Measurements from ENCODE around the gene NKX2-4.

Gene NKX2-4

DNA sequence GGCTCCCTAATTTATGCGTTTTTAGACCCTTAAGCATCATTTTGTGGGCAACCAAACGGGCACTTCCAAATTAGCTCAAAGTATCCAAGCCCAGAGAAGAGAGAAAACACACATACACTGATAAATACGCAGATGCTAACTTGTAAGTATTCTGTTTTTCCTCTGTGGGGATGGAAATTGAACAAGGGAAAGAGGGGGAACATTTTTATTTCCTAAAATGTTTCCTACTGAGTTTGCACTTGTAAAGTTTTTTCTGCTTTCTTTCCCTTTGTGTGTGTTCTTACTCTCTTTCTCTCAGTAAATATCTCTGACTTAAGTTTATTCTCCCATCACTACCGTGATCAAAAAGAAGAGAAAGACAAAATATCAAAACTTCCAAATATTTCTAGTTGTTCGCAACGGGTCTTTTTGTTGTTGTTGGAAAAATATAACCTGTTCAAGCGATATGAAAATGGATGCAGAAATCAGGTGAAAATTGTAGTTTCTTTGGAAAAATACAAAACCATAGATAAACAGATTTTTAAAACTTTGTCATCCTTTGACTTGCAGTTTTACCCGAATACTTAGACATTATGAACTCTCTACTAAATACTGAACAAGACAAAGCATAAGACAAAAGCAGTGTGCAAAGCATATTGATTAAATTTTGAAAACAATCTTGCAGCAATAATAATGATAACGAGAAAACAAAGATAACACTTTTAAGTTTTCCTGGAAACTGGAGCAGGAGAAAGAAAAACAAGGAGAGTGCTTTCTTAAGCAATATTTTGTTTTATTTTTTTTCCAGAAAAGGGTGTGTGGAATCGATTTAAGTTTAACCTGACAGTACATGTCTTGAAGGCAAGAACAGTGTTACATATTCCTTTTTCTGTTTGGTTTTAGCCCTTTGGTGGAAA lies 1.0 kb upstream of the NKX2-4 start:
- peak overlapping the region; percentile 59 for H3K27ac Mint-ChIP-seq

DNA sequence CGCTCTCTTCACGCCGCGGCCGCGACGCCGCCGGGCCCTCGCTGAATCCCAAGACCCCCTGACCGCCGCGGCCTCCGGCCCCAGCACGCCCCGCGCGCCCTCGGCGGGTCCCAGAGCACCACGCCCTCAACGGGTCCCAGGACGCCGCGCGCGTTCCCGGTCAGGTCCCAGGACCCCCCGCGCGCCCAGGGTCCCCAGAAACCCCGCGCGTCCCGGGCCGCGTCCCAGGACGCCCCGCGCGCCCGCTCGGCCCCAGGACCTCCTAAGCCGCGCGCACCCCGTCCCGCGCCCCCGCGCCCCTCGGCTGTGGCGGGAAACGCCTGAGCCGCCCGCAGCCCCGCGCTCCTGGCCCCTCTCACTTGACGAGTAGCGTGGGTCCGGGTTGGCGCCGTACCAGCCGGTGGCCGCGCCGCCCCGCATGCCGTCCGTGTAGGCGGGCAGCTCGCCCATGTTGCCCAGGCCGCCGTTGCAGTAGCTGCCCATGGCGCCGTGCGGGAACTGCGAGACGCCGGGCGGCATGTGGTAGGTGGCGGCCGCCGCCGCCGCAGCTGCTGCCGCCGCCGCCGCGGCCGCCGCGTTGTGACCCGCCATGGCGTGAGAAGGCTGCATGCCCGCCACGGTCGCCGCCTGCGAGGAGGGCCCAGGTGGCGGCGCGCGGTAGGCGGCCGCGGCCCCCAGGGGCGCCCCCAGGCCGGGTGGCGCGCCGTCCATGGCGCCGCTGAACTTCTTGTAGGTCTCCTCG lies 556 bp downstream of the NKX2-4 start:
- Mint-ChIP-seq H3K4me3 (no peak overlapping the region), H3K36me3 (ENCODE audit: low read depth) (peaks cover 3% of the 10 kb centered on the region), H3K9me3 (no peaks in the 10 kb centered on the region), H3K27me3 (peaks cover 77% of the 10 kb centered on the region), H3K27ac (no peak overlapping the region), H3K4me1 (peaks cover 28% of the 10 kb centered on the region)
- ATAC-seq (no peak), DNase-seq (peak; percentile 14)

More for the DNA sequence above, 1.0 kb upstream of the NKX2-4 start:
- DNase-seq (no peak), ATAC-seq (no peak)
- H3K27me3 Mint-ChIP-seq, result peaks cover 73% of the 10 kb centered on the region
- peak overlapping the region; percentile 40 for H3K4me3 Mint-ChIP-seq
- peaks cover 1% of the 10 kb centered on the region for H3K36me3 Mint-ChIP-seq (ENCODE audit: low read depth)
- no peaks in the 10 kb centered on the region for H3K9me3 Mint-ChIP-seq
- H3K4me1 Mint-ChIP-seq, result peaks cover 14% of the 10 kb centered on the region

- Mint-ChIP-seq H3K27ac (no peak overlapping the region), H3K36me3 (ENCODE audit: low read depth) (peaks cover 8% of the 10 kb centered on the region), H3K9me3 (no peaks in the 10 kb centered on the region), H3K27me3 (peaks cover 76% of the 10 kb centered on the region), H3K4me3 (peak overlapping the region; percentile 39), H3K4me1 (peaks cover 31% of the 10 kb centered on the region)
- peak; percentile 73 for ATAC-seq
- DNase-seq, result peak; percentile 37
These were observed 1.4 kb downstream of the NKX2-4 start for GRCh38 chr20:21395666-21396598.

GRCh38 chr20:21395051-21395665 lies 2.2 kb downstream of the NKX2-4 start:
- no peak for DNase-seq
- Mint-ChIP-seq H3K27me3 (peaks cover 71% of the 10 kb centered on the region), H3K27ac (no peak overlapping the region)

GRCh38 chr20:21394551-21394950 lies 2.8 kb downstream of the NKX2-4 start:
- peaks cover 19% of the 10 kb centered on the region for H3K36me3 Mint-ChIP-seq (ENCODE audit: low read depth)
- no peak for ATAC-seq
- H3K9me3 Mint-ChIP-seq, result no peaks in the 10 kb centered on the region
- no peak overlapping the region for H3K27ac Mint-ChIP-seq
- H3K27me3 Mint-ChIP-seq, result peaks cover 66% of the 10 kb centered on the region
- no peak overlapping the region for H3K4me3 Mint-ChIP-seq
- H3K4me1 Mint-ChIP-seq, result peaks cover 31% of the 10 kb centered on the region
- DNase-seq, result no peak

More at GRCh38 chr20:21395051-21395665, 2.2 kb downstream of the NKX2-4 start:
- no peak for ATAC-seq
- H3K4me3 Mint-ChIP-seq, result peak overlapping the region; percentile 39
- H3K9me3 Mint-ChIP-seq, result no peaks in the 10 kb centered on the region
- peaks cover 16% of the 10 kb centered on the region for H3K36me3 Mint-ChIP-seq (ENCODE audit: low read depth)
- peaks cover 31% of the 10 kb centered on the region for H3K4me1 Mint-ChIP-seq

- H3K36me3 Mint-ChIP-seq (ENCODE audit: low read depth), result peaks cover 22% of the 10 kb centered on the region
- H3K27ac Mint-ChIP-seq, result no peak overlapping the region
- DNase-seq (no peak), ATAC-seq (no peak)
- peaks cover 31% of the 10 kb centered on the region for H3K4me1 Mint-ChIP-seq
- H3K9me3 Mint-ChIP-seq, result no peaks in the 10 kb centered on the region
- H3K27me3 Mint-ChIP-seq, result peaks cover 60% of the 10 kb centered on the region
- no peak overlapping the region for H3K4me3 Mint-ChIP-seq
These were observed 3.4 kb downstream of the NKX2-4 start for GRCh38 chr20:21393816-21394519.

DNA sequence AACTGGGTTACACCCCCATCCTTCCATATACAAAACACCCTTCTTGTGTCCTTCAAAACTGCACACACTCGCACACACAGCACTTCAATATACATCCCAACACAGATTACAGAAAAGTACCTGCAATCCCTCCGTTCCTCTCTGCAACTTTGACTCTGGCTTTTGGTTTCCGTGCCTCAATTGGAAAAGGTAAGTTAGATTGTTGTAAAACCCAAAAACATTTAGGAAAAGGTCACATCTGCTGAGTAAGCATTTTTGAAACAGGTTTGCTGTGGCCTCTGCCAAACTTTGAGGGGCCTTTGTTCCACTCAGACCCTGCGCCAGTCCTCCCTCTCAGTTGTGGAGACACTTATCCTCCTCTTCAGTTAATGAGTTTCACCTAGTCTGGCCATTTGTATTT lies 4.2 kb downstream of the NKX2-4 start:
- Mint-ChIP-seq H3K4me3 (no peak overlapping the region), H3K27me3 (peaks cover 52% of the 10 kb centered on the region), H3K36me3 (ENCODE audit: low read depth) (peaks cover 25% of the 10 kb centered on the region), H3K4me1 (peaks cover 31% of the 10 kb centered on the region), H3K9me3 (no peaks in the 10 kb centered on the region), H3K27ac (no peak overlapping the region)
- ATAC-seq (no peak), DNase-seq (no peak)

DNA sequence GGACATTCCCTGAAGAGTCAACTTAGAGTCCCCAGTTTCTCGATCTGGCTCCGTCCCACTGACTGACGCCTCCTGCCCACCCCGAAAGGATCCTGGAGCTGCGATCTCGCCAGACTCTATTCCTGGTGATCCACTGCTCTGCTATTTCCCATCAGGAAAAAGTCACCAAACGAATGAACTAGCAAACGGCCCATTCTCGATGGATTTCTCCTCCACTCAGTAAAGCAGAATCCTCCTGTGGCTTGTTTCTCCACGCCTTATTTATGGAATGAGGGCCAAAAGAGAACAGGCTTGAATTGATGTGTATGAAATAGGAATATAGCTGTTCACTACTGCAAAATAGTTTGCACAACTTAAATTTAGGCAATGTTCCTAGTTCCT lies 5.4 kb downstream of the NKX2-4 start:
- DNase-seq (no peak), ATAC-seq (no peak)
- Mint-ChIP-seq H3K27me3 (peaks cover 45% of the 10 kb centered on the region), H3K4me1 (peaks cover 27% of the 10 kb centered on the region), H3K4me3 (peak overlapping the region; percentile 19), H3K9me3 (no peaks in the 10 kb centered on the region), H3K36me3 (ENCODE audit: low read depth) (peaks cover 32% of the 10 kb centered on the region), H3K27ac (no peak overlapping the region)

GRCh38 chr20:21391185-21391971 lies 5.9 kb downstream of the NKX2-4 start:
- peaks cover 27% of the 10 kb centered on the region for H3K4me1 Mint-ChIP-seq
- H3K27me3 Mint-ChIP-seq, result peaks cover 45% of the 10 kb centered on the region
- H3K9me3 Mint-ChIP-seq, result no peaks in the 10 kb centered on the region
- no peak overlapping the region for H3K27ac Mint-ChIP-seq
- H3K4me3 Mint-ChIP-seq, result peak overlapping the region; percentile 19
- DNase-seq (no peak), ATAC-seq (no peak)
- H3K36me3 Mint-ChIP-seq (ENCODE audit: low read depth), result peaks cover 38% of the 10 kb centered on the region

DNA sequence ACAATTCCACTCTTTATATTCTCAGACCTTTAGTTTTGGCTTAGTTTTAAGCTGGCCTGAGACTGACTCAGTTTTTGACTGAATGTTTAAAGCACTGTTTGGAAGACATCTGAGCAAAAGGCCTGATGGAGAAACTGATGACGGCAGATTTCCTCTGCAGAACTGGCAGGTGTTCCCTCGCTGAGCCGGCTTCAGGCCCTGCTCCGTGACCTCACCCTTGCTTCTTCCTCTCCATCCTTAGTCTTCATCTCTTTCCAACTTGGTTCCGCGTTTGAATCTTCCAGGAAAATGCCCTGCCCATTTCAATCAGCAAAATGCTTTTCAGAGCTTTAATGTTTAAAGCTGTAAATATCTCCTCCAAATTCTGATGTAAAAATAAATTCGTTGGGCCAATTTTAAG lies 6.6 kb downstream of the NKX2-4 start:
- Mint-ChIP-seq H3K9me3 (no peaks in the 10 kb centered on the region), H3K36me3 (ENCODE audit: low read depth) (peaks cover 39% of the 10 kb centered on the region), H3K4me3 (no peak overlapping the region), H3K27me3 (peaks cover 45% of the 10 kb centered on the region), H3K27ac (no peak overlapping the region), H3K4me1 (peaks cover 25% of the 10 kb centered on the region)
- ATAC-seq (no peak), DNase-seq (no peak)

DNA sequence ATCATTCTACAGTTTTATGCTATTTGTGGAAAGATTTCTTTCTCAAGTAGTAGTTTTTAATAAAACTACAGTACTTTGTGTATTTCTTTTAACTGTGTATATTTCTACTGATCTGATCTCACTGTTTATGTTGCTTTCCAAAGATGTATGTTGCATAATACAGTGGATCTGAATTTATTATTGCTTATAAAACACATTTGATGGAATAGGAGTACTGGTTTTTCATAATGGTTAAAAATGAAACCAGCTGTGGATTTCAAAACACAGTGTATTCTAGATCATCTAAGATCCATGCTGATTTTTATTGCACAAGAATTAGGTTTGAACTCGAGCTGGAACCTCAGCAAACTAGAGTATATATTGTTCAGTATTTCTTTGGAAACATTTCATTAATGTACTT lies 8.0 kb downstream of the NKX2-4 start:
- no peaks in the 10 kb centered on the region for H3K9me3 Mint-ChIP-seq
- ATAC-seq (no peak), DNase-seq (no peak)
- H3K27ac Mint-ChIP-seq, result no peak overlapping the region
- H3K36me3 Mint-ChIP-seq (ENCODE audit: low read depth), result peaks cover 46% of the 10 kb centered on the region
- peaks cover 33% of the 10 kb centered on the region for H3K27me3 Mint-ChIP-seq
- H3K4me1 Mint-ChIP-seq, result peaks cover 18% of the 10 kb centered on the region
- no peak overlapping the region for H3K4me3 Mint-ChIP-seq

DNA sequence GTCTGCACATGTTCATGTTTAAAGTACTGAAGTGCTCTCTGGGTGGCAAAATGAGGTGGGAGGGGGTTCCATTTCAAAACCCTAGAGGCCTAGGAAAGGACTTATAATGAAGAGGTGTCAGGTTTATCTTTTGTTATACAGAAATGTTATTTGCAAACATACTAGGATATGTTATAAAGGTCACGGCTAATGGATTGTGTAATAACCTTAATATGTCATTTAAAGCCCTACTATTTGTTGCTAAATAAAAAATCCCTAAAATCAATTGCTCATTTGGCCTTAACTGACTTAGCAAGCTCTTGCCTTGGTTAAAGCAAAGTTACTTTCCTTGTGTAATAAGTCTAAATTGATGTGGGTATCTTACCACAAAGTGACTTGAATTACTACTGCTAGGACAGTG lies 8.8 kb downstream of the NKX2-4 start:
- Mint-ChIP-seq H3K4me3 (no peak overlapping the region), H3K36me3 (ENCODE audit: low read depth) (peaks cover 54% of the 10 kb centered on the region), H3K4me1 (peaks cover 18% of the 10 kb centered on the region), H3K9me3 (no peaks in the 10 kb centered on the region), H3K27ac (no peak overlapping the region), H3K27me3 (peaks cover 25% of the 10 kb centered on the region)
- DNase-seq (no peak), ATAC-seq (no peak)

- Mint-ChIP-seq H3K9me3 (no peaks in the 10 kb centered on the region), H3K36me3 (ENCODE audit: low read depth) (peaks cover 62% of the 10 kb centered on the region), H3K27me3 (peaks cover 15% of the 10 kb centered on the region), H3K4me3 (no peak overlapping the region), H3K27ac (no peak overlapping the region), H3K4me1 (peaks cover 11% of the 10 kb centered on the region)
- ATAC-seq (no peak), DNase-seq (no peak)
These were observed 9.8 kb downstream of the NKX2-4 start for GRCh38 chr20:21387528-21387927.
